ENCODE measurements around the gene GNB1L. TPM values are rescaled to one million over a fixed set of nuclear protein-coding genes. Genes with fewer than 3 reads are reported as not detected.

Gene GNB1L
- total RNA-seq, 1 experiment from 2014 or later = 12.2 TPM

DNA sequence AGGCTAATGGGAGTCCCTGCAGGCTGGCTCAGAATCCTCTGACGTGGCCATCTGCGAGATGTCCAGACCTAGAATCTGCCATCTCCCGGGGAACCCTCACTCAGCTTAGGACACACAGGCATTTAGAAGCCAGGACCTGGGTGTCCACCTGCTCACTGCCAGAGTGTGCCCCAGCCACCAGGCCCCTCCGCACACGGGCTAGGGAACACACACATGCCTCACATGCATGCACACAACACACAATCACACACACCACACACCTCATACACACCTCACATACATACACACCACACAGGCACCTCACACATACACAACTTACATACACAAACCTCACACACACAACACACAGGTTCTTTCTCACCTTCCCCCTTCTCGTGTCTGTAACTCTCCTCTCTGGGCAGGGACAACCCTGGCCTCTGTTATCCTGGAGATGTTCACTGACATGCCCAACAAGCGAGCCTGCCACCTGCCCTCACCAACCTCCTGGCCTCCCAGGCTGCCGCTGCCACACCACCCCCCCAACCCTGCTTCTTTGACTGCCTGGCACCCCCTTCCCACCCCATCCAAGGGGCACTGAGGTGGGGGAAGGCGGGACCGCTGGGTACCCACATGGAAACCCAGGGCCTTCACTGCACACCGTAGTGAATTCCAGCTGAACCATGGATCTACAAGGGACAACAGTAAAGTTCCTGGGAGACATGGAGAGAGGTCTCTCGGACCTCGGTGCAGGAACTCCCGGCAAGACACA, 38.1 kb downstream of the GNB1L start:
- ATAC-seq = no peak
- POLR2A ChIA-PET = no interaction called here
- CTCF ChIA-PET = no interaction called here
- no TSS peak for BruUV-seq (replicated peaks)
- Histone ChIP-seq H3K4me1 (ENCODE audit: control insufficient read depth, insufficient read depth, low read length) (no peaks in the 10 kb centered on the region), H3K27ac (ENCODE audit: low read length) (no peak overlapping the region), H3K9me3 (ENCODE audit: control insufficient read depth, insufficient read depth, low read depth, low read length) (no peaks in the 10 kb centered on the region), H3K27me3 (ENCODE audit: control insufficient read depth, insufficient read depth, low read length) (no peaks in the 10 kb centered on the region), H3K36me3 (ENCODE audit: control insufficient read depth, insufficient read depth, low read length) (no peaks in the 10 kb centered on the region), H3K4me3 (ENCODE audit: low read depth in 2 of 2, low read length in 2 of 2) (no peak overlapping the region)
- intact Hi-C loops (cut with micrococcal nuclease; ENCODE audit: unreplicated experiment) = no loop called here
- in situ Hi-C loops (cut with HindIII; ENCODE audit: low pct_unique_long_range_greater_than_20kb, low sequenced_read_pairs) = no loop called here
- TF ChIP-seq POLR2AphosphoS5 (IDR thresholded peaks at IDR 0.05; ENCODE audit: low read depth, low read length) = no peak
- no peak for TF ChIP-seq TCF7L2 (IDR thresholded peaks at IDR 0.05; ENCODE audit: low read depth, low read length)
- TF ChIP-seq, protein P1, sequence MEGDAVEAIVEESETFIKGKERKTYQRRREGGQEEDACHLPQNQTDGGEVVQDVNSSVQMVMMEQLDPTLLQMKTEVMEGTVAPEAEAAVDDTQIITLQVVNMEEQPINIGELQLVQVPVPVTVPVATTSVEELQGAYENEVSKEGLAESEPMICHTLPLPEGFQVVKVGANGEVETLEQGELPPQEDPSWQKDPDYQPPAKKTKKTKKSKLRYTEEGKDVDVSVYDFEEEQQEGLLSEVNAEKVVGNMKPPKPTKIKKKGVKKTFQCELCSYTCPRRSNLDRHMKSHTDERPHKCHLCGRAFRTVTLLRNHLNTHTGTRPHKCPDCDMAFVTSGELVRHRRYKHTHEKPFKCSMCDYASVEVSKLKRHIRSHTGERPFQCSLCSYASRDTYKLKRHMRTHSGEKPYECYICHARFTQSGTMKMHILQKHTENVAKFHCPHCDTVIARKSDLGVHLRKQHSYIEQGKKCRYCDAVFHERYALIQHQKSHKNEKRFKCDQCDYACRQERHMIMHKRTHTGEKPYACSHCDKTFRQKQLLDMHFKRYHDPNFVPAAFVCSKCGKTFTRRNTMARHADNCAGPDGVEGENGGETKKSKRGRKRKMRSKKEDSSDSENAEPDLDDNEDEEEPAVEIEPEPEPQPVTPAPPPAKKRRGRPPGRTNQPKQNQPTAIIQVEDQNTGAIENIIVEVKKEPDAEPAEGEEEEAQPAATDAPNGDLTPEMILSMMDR (IDR thresholded peaks at IDR 0.05) = no peak
- TF ChIP-seq, protein P2, sequence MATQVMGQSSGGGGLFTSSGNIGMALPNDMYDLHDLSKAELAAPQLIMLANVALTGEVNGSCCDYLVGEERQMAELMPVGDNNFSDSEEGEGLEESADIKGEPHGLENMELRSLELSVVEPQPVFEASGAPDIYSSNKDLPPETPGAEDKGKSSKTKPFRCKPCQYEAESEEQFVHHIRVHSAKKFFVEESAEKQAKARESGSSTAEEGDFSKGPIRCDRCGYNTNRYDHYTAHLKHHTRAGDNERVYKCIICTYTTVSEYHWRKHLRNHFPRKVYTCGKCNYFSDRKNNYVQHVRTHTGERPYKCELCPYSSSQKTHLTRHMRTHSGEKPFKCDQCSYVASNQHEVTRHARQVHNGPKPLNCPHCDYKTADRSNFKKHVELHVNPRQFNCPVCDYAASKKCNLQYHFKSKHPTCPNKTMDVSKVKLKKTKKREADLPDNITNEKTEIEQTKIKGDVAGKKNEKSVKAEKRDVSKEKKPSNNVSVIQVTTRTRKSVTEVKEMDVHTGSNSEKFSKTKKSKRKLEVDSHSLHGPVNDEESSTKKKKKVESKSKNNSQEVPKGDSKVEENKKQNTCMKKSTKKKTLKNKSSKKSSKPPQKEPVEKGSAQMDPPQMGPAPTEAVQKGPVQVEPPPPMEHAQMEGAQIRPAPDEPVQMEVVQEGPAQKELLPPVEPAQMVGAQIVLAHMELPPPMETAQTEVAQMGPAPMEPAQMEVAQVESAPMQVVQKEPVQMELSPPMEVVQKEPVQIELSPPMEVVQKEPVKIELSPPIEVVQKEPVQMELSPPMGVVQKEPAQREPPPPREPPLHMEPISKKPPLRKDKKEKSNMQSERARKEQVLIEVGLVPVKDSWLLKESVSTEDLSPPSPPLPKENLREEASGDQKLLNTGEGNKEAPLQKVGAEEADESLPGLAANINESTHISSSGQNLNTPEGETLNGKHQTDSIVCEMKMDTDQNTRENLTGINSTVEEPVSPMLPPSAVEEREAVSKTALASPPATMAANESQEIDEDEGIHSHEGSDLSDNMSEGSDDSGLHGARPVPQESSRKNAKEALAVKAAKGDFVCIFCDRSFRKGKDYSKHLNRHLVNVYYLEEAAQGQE (IDR thresholded peaks at IDR 0.05; ENCODE audit: insufficient read depth in 1 of 2, low read depth in 2 of 2, low read length in 1 of 2) = no peak
- TF ChIP-seq SIN3A (IDR thresholded peaks at IDR 0.05; ENCODE audit: borderline replicate concordance, insufficient read depth, low read depth, low read length) = no peak
- no peak for DNase-seq (ENCODE audit: low read depth, low spot score)

DNA sequence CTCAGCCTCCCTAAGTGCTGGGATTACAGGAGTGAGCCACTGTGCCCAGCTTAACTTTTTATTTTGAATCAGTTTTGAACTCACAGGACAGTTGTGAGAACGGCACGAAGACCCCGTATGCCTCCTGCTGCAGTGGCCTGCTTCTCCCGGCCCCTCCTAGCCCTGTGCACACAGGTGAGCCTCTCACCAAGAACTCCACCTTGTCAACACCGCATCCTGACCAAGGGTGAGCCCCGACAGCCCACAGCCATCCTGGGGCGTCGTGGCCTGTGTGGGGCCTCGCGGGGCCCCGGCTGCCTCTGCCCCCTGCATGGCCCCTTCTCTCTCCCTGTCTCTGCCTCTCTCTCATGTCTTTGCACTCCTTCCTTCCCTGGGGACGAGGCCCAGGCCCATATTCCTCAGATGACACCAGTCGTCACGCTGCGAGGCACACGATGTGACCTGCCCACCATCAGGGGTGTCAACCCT, 38.8 kb downstream of the GNB1L start:
- no TSS peak for BruUV-seq (replicated peaks)
- H3K9me3 ChIP-seq (ENCODE audit: control insufficient read depth, insufficient read depth, low read depth, low read length) = no peaks in the 10 kb centered on the region
- ATAC-seq (no peak), DNase-seq (ENCODE audit: low read depth, low spot score) (no peak)
- POLR2A ChIA-PET = interaction anchor here (0.6 kb wide), 1 partner anchor 651 kb away, joined by 3 read pairs; no protein-coding TSS in a partner anchor
- no peak overlapping the region for H3K4me3 ChIP-seq (ENCODE audit: low read depth in 2 of 2, low read length in 2 of 2)
- TF ChIP-seq, protein P2 (IDR thresholded peaks at IDR 0.05; ENCODE audit: insufficient read depth in 1 of 2, low read depth in 2 of 2, low read length in 1 of 2) = no peak
- no peak for TF ChIP-seq SIN3A (IDR thresholded peaks at IDR 0.05; ENCODE audit: borderline replicate concordance, insufficient read depth, low read depth, low read length)
- TF ChIP-seq, protein P1 (IDR thresholded peaks at IDR 0.05) = no peak
- TF ChIP-seq TCF7L2 (IDR thresholded peaks at IDR 0.05; ENCODE audit: low read depth, low read length) = no peak
- TF ChIP-seq POLR2AphosphoS5 (IDR thresholded peaks at IDR 0.05; ENCODE audit: low read depth, low read length) = no peak
- H3K4me1 ChIP-seq (ENCODE audit: control insufficient read depth, insufficient read depth, low read length) = no peaks in the 10 kb centered on the region
- no peak overlapping the region for H3K27ac ChIP-seq (ENCODE audit: low read length)
- CTCF ChIA-PET = no interaction called here
- no peaks in the 10 kb centered on the region for H3K27me3 ChIP-seq (ENCODE audit: control insufficient read depth, insufficient read depth, low read length)
- H3K36me3 ChIP-seq (ENCODE audit: control insufficient read depth, insufficient read depth, low read length) = no peaks in the 10 kb centered on the region
- intact Hi-C loops (cut with micrococcal nuclease; ENCODE audit: unreplicated experiment) (no loop called here), in situ Hi-C loops (cut with HindIII; ENCODE audit: low pct_unique_long_range_greater_than_20kb, low sequenced_read_pairs) (no loop called here)

All from Panc1 (cell line).